HG02938 (cell line): ENCODE data around the gene NELFA.

Experiments
- ATAC-seq: cut with Tn5 transposase; IDR thresholded peaks from one replicate; pipeline ENCODE4 v1.9.1; 2021; ENCODE audit warnings: mild to moderate bottlenecking, moderate library complexity; ENCODE audit not compliant: unreplicated experiment

NELFA gene

DNA sequence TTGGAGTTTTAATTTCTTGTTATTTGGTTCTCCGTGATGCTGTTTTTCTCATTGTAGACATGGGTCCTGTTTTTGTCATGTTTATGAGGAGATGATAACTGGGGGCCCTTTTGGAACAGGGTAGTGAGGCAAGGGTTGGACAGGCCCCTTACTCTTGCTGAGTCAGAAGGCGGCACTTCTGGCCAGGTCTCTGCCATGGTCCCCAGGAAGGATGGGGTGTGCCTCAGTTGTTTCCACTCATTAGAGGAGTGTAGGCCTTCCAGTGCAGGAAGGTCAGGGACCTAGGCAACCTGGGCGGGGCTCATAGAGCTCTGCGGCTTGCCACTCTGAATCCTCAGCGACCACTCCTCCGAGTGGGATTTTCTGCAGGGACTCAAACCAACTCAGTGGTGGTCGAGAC is 68.2 kb downstream of the NELFA start:
- no peak for ATAC-seq

DNA sequence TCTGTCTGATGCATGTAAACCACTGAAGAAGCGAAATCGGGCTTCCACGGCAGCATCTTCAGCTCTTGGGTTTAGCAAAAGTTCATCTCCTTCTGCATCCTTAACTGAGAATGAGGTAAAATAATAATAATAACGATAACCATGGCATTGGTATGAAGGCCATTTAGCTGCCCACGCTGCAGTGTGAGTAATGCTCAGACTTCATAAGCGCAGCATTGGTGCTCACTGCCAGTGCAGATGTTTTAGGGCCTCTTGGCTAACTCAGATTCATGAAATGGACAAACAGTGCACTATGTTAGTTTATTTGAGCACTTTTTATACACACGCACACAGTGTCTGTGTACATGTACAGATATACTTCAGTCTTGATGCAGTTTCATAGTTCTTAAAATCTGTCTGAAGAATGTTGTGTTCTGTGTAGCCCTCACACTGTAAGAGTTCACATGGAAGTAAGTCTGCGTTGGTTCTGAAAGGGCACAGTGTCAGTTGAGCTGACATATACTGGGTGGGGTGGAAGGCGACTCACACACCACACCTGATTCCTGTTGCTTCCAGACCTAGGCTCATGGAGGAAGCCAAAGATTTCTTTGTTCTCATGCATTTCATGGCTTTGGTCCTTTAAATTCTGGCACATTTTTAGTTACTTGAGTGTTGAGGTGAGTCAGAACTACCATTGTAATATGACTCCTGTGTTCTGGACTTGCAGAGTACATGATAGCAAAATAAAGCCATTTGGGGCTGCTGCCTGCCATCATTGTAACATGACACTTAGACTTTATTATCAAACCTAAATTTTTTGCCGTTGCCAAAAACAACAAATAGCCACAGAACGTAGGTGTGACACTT is 68.9 kb downstream of the NELFA start:
- no peak for ATAC-seq

DNA sequence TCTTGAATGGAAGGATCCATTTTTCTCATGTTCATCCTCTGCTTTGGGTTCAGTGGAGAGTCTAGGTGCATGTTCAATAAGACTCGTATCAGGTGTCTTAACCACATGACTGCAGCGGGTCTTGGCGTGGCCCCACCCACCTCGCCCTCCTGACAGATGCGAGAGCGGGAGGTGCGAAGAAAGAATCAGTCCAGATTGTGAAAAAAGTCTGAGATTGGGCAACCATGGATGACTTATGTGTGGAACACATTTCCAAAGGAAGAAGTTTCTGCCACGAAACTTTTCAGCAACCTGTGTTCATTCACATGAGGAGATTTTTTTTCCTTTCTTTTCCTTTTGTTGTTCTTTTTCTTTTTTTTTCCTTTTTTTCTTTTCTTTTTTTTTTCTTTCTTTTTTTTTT is 70.7 kb downstream of the NELFA start:
- ATAC-seq = no peak

DNA sequence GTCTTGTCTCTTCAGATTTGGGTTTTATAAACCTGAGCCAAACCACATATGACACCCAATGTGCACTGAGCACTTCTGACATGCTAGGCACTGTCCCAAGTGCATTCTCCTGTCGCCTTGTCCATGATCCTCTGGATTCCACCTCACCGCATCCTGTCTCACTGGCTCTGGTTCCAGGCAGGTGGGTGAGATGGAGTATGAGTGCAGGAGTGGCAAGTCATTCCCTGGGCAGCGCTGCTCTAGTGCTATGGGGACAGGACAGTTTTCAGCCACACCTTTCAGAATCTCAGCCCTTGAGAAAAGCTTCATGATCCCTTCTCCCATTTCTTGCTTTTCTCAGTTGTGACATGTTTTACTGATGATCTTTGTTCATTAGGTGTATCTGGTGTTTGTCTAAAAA is 71.2 kb downstream of the NELFA start:
- ATAC-seq = no peak

DNA sequence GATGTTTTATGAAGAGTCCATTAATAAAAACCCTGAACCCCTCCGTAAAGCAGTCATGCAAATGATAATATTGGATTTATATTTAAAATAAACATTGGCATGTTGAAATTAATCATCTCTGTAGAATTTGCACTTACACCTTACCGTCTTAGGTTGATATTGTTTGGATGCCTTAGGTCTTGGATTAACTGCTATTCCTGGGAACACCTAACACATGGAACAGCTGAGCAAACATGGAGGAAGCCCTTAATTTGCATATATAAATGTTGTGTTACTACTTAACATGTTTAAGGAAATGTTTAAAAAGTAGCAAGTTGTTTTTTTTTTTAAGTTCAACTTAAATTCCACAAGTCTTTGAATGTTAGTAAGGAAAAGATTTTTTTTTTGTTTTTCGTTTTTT is 75.1 kb downstream of the NELFA start:
- ATAC-seq = no peak

DNA sequence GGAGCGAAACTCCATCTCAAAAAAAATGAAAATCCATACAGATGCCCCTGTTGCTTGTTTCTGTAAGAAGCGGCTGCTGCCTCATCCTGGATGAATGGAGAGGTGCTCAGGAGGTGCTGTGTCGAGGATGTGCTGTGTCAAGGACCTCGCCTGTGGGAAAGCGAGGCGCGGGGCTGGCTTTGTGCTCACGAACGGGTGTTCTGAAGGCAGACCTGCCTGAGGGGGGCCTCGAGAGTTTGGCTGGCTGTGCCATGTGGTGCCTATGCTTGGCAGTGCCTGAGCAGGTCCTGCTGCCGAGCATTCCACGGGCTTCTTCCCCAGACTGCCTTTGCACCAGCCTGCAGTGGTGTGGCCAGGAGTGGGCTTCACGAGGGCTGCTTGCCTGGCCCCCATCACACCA is 76.0 kb downstream of the NELFA start:
- no peak for ATAC-seq
